Dermis blood vessel endothelial cell (primary cell): ENCODE results near the gene SLCO4A1. TPM values are rescaled to one million over a fixed set of nuclear protein-coding genes. Genes with fewer than 3 reads are reported as not detected.

Source experiments
- DNase-seq: peaks from one replicate; pipeline ENCODE4 v3.0.0; 2010
- total RNA-seq: library from RNA; depleted of rRNA; stranded (reverse); fragments of >200 nt; gene quantifications from 2 replicates; pipeline ENCODE4 v1.2.3, GENCODE V29; 2014

The SLCO4A1 gene
- total RNA-seq, 1 donor from 2014 or later: 4.8 TPM

- DNase-seq: no peak
Measured at GRCh38 chr20:62638055-62638570, 4.2 kb upstream of the SLCO4A1 start.

DNA sequence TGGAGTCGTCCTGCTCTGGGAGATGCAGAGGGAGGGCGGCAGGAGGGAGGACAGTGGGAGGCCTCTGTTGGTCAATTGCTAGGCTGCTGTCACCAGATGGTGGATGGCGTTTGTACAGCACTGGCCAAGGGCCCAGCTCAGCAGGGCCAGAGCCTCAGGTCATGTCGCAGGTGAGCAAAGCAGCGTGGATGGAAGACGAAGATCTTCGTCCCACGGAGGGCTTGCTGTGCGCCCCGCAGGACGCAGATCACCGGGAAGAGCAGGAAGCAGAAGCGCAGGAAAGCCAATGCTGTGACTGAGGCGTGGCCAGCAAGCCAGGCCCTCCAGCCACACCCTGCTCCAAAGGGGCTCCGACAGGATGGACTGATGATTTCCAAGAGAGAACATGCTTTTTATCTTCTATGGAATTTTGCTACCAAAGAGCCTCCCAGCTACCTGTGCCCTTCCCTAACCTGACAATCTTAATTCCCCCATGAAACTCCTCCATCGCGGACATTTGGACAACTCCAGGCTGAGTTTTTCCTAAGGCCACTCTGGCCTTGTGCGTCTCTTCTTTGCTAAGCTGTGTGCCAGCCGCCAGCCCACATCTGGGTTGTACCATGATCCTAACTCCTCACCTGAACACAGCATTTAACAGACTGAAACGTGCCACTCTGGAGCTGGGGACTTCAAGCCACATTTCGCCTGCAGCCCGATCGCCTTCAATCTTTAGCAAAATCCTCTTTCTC, 3.5 kb upstream of the SLCO4A1 start:
- DNase-seq: no peak

- DNase-seq: no peak
Measured at GRCh38 chr20:62639765-62640164, 2.5 kb upstream of the SLCO4A1 start.

GRCh38 chr20:62640870-62641269, 1.4 kb upstream of the SLCO4A1 start:
- no peak for DNase-seq

- no peak for DNase-seq
Measured at GRCh38 chr20:62641321-62642050, 817 bp upstream of the SLCO4A1 start.

DNA sequence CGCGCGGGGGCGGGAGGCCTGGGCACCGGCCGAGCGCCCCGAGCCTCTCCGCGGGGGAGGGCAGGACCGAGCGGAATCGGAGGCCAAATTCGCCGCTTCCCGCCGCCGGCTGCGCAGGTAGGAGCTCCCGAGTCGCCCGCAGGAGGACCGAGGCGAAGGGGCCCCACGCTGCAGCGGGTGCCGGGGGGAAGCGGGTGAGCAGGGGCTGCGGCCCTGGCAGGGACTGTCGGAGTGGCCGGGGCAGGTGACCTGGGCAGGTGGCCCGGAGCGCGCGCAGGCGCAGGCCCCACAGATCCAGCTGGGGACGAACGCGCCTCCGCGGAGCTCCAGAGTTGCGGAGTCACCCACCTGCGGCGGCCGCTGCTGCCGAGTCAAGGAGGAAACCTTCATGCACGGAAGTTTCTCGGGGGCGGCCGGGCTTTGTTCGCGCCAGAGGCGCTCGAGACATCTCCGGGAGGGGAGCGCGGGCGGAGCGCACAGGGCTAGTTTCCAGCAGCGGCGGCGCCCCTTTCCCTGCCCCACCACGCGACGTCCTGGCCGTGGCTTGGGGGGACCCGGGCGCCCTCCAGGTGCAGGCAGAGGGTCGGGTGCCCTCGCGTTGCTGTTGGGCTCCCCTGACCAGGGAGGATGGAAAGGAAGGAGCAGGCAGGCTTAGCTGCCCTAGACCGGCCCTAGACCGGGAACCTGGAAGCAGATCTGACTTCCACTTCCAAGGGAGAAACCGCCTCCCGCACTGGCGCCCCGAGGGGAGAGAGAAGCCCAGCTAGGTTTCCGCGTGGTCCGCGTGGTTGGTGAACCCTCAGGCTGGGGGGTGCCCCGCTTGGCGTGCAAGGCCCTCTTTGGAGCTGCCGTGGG, 590 bp downstream of the SLCO4A1 start:
- DNase-seq: peak; percentile 41

GRCh38 chr20:62643521-62644043, 1.3 kb downstream of the SLCO4A1 start:
- no peak for DNase-seq

DNA sequence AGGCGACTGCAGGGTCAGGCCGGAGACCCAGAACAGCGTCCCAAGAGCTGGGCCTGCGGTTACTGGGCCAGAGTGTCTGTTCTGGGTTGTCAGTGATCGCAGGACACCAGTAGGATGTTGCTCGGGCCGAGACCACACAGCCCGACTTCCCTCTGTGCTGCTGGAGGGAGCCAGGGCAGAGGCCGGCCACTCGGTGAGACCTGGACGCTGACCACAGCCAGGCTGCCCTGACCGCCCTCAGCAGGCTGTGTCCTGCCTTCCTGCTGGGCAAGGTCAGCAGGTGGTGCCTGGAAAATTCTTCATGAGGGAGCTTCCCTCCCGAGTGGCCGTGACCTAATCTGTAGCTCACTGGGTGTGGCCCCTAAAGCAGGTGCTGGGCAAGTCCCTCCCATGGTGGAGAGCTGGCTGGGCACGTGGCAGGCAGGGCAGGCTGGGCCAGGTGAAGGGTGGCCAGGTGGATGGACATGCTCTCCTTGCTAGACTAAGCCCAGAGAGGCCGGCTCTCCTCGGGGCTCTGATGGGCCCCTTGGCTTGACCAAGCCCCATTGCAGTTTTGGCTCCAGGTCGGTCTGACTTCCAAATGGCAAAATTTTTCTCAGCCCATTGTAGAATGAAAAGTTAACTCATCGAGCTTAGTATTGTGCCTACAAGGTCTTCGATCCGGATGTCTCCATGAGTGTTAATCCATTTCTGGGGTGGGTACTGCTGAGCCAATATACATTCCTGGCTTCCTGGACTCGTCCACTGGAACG, 1.9 kb downstream of the SLCO4A1 start:
- no peak for DNase-seq

- DNase-seq: no peak
Measured at GRCh38 chr20:62644802-62645496, 2.6 kb downstream of the SLCO4A1 start.

GRCh38 chr20:62645613-62646012, 3.3 kb downstream of the SLCO4A1 start:
- DNase-seq: no peak

- DNase-seq: no peak
Measured at GRCh38 chr20:62646851-62647520, 4.7 kb downstream of the SLCO4A1 start.

DNA sequence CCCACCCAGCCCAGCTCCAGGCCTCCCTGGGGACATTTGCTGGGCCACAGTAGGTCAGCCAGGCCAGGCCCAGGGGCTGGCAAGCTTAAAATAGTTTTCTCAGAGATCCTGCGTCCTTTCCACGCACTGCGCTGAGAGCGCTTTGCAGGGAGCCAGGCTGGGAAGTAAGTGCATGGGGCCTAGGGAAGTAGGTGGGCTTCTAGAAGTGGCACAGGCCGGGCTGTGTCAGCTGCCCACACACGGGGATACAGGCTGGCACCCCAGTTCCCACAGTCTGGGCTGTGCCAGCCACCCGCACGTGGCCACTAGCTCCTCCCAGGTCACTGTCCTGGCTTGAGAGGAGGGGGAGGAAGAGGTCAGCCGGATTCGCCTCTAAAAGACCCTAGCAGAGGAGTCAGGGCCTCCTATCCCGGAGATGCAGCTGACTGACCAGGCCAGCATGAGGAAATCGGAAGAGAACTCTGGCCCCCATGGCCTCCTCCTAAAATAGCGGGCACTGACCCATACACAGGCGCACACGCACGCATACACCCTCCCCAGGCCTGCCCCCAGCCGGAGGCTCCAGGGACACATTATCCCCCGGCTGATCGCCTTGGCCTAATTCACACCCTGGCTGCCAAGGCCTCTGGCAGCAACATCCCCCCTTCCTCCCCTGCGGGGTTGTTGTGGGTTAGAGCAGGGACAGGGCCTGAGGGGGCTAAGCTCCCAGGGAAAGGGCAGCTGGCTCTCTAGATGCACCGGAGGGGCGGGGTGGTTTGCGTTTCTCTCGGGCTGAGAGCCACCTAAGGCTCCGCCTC, 5.4 kb downstream of the SLCO4A1 start:
- DNase-seq: no peak

GRCh38 chr20:62648318-62648995, 6.2 kb downstream of the SLCO4A1 start:
- no peak for DNase-seq

DNA sequence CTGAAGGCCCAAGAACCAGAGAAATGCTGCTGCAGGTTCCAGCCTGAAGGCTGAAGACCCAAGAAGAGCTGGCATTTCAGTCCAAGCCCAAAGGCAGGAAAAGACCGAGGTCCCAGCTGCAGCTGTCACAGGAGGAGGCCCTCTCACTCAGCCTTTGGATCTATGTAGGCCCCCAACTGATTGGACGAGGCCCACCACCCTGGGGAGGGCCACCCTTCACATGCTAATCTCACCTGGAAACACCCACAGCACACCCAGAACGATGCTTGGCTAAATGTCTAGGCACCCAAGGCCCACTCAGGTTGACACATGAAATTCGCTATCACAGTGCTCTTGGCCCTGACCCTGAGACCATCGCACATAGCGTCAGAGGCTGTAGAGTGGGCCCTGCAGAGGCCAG, 6.8 kb downstream of the SLCO4A1 start:
- no peak for DNase-seq

GRCh38 chr20:62650551-62651284, 8.4 kb downstream of the SLCO4A1 start:
- no peak for DNase-seq

GRCh38 chr20:62651285-62652021, 9.2 kb downstream of the SLCO4A1 start:
- DNase-seq: peak; percentile 53

DNA sequence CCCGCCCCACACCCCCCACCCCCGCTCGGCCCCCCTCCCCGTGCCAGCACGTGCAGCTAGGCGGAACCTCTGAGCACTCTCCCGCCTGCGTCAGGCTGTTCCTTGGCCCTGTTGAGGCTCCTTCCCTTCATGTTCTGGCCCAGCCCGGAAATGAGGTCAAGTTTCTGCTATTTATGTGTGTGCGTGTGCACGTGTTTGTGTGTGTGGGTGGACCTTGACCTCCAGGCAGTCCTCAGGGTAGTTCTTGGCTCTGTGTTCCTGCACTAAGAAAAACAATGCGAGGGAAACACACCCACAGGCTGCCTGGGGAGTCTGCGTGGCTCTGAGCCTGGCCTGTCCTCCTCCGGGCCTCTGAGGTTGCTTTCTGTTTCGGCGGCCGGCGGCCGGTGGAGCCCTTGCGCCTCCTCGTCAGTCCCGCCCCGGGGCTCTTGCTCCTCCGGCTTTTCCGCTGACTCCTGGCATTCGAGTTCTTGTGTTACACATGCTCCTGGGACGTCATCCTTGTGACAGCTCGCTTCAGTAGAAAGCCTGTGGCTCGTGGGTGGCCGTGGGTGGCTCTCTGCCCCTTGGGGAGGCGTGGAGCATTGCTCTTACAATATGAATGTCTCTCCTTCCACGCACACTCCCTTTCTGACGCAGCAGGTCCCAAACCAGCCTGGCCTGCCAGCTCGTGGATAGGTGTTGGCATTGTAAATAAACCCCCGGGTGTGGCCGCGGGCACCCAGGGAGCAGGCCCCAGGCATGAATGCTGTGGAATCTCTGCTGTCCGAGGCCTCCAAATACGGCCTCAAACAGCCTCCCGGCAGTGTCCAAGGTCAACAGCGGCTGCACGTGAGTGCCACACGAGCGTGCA, 10.0 kb downstream of the SLCO4A1 start:
- peak; percentile 98 for DNase-seq
